Measurements from ENCODE around the gene JAZF1. TPM values are rescaled to one million over a fixed set of nuclear protein-coding genes. Genes with fewer than 3 reads are reported as not detected.

The JAZF1 gene
- total RNA-seq, 1 donor from 2014 or later, result 29.4 TPM

DNA sequence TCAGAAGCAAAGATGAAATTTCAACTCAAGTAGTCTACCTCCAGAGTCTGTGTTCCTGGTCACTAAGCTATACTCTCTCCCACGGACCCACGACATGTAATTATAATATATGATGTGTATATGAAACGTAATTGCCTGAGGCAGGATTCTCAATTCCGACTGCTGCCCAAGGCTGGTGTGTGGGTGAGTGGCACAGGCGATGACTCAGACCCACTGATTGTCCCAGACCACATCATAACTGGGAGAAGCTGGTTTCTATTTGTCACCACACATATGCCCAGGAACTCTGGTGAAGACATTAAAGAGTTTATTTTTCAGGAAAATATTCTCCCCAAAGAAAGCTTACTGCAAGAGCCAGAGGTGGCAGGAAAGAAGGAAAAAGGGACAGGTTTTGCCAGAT, 219.3 kb downstream of the JAZF1 start:
- Histone ChIP-seq H3K4me1 (peaks cover 11% of the 10 kb centered on the region), H3K9me3 (replicated peaks) (no peaks in the 10 kb centered on the region), H3K27ac (replicated peaks) (no peak overlapping the region), H3K4me3 (no peak overlapping the region), H3K36me3 (no peaks in the 10 kb centered on the region), H3K27me3 (ENCODE audit: low read depth) (no peaks in the 10 kb centered on the region)
- intact Hi-C loops (cut with micrococcal nuclease), result no loop called here
- no peak for DNase-seq
- TF ChIP-seq, protein P1, sequence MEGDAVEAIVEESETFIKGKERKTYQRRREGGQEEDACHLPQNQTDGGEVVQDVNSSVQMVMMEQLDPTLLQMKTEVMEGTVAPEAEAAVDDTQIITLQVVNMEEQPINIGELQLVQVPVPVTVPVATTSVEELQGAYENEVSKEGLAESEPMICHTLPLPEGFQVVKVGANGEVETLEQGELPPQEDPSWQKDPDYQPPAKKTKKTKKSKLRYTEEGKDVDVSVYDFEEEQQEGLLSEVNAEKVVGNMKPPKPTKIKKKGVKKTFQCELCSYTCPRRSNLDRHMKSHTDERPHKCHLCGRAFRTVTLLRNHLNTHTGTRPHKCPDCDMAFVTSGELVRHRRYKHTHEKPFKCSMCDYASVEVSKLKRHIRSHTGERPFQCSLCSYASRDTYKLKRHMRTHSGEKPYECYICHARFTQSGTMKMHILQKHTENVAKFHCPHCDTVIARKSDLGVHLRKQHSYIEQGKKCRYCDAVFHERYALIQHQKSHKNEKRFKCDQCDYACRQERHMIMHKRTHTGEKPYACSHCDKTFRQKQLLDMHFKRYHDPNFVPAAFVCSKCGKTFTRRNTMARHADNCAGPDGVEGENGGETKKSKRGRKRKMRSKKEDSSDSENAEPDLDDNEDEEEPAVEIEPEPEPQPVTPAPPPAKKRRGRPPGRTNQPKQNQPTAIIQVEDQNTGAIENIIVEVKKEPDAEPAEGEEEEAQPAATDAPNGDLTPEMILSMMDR (IDR thresholded peaks at IDR 0.05; ENCODE audit: borderline replicate concordance), result no peak

DNA sequence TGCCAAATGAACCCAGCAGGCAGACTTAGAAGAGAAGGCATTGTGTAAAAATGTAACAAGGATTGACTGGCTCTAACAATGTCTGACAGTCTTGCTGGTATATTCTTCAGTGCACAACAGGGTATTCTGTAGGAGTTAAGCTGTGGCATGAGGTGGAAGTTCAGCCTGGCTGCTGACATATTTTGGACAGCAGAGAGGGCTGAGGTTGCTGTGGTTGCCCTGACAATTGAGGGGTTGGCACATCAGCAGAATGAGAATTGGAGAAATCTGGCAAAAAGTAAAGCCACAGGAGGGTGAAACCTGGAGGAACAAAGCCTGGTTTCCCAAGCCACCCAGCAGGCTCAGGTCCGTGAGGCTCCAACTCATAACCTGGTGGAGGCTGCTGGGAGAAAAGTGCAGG, 220.2 kb downstream of the JAZF1 start:
- intact Hi-C loops (cut with micrococcal nuclease), result no loop called here
- H3K36me3 ChIP-seq, result no peaks in the 10 kb centered on the region
- H3K9me3 ChIP-seq (replicated peaks), result no peaks in the 10 kb centered on the region
- no peaks in the 10 kb centered on the region for H3K27me3 ChIP-seq (ENCODE audit: low read depth)
- H3K4me1 ChIP-seq, result peaks cover 7% of the 10 kb centered on the region
- H3K27ac ChIP-seq (replicated peaks), result no peak overlapping the region
- no peak for DNase-seq
- TF ChIP-seq, protein P1 (IDR thresholded peaks at IDR 0.05; ENCODE audit: borderline replicate concordance), result no peak
- H3K4me3 ChIP-seq, result no peak overlapping the region

DNA sequence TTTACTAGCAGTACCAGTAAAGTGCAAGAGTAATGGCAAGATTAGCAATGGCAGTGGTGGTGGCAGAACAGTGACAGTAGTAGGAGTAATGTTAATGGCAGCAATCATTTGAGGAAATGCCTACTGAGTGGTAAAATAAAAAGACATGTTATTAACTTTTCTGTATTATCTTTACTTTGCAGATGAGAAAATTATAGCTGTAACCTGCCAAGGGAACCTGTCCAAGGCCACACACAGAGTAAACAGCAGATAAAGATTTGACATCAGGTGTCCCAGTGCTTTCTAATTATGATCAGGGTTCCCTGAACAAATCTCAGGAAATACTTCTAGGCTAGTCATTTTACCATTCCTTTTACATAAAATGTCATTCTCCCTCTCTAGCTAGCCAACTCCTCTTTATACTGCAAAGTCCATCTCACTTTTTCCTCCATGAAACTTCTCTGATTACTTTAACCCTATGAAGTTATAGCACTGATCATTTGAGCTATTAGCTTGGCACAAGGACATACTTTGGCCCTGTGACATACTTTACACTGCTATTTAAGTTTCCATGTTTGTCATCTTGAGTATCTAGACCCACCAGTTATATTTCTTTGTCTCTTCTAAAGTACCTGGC, 221.6 kb downstream of the JAZF1 start:
- H3K4me3 ChIP-seq, result no peak overlapping the region
- peaks cover 7% of the 10 kb centered on the region for H3K4me1 ChIP-seq
- TF ChIP-seq, protein P1 (IDR thresholded peaks at IDR 0.05; ENCODE audit: borderline replicate concordance), result no peak
- H3K27ac ChIP-seq (replicated peaks), result no peak overlapping the region
- H3K36me3 ChIP-seq, result no peaks in the 10 kb centered on the region
- no peak for DNase-seq
- H3K27me3 ChIP-seq (ENCODE audit: low read depth), result no peaks in the 10 kb centered on the region
- intact Hi-C loops (cut with micrococcal nuclease), result no loop called here
- no peaks in the 10 kb centered on the region for H3K9me3 ChIP-seq (replicated peaks)

DNA sequence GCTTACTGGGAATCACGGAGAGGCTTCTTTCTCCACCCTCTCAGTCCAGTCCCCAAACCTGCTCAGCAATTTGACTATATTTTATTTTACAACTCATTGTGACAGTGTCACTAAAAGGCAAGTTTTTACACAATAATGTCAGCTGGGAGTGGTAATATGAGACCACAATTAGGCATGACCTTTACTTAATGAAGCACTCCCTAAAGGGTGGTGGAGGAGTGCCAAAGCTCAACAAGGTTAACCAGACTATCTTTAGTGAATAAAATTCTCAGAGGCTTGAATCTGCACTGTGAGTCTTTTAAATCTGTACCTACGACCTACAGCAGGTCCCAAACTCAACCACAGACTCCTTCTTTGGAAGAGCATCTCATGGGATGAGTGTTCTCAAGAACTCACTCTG, 225.0 kb downstream of the JAZF1 start:
- intact Hi-C loops (cut with micrococcal nuclease), result no loop called here
- Histone ChIP-seq H3K4me1 (peaks cover 7% of the 10 kb centered on the region), H3K27me3 (ENCODE audit: low read depth) (no peaks in the 10 kb centered on the region), H3K27ac (replicated peaks) (no peak overlapping the region), H3K9me3 (replicated peaks) (no peaks in the 10 kb centered on the region), H3K4me3 (no peak overlapping the region), H3K36me3 (no peaks in the 10 kb centered on the region)
- DNase-seq, result no peak
- TF ChIP-seq, protein P1 (IDR thresholded peaks at IDR 0.05; ENCODE audit: borderline replicate concordance), result no peak

DNA sequence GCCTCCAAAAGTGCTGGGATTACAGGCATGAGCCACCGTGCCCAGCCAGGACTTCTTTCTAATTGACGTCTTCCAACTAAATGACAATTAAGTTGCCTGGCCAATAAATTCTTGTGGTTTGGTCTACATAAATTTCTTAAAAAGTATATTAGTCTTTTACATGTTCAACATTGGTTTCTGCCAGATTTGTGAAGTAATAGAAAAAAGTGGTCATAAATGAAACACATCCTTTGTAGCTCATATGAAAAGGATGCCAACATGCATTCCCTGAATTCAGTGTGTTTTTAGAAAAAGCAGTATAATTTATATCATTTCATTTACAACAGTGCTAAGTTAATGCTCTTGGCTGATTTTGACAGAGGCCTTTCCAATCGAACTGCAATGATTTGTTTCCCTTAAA, 225.6 kb downstream of the JAZF1 start:
- Histone ChIP-seq H3K4me1 (peaks cover 11% of the 10 kb centered on the region), H3K36me3 (no peaks in the 10 kb centered on the region), H3K4me3 (no peak overlapping the region), H3K9me3 (replicated peaks) (no peaks in the 10 kb centered on the region), H3K27me3 (ENCODE audit: low read depth) (no peaks in the 10 kb centered on the region), H3K27ac (replicated peaks) (no peak overlapping the region)
- DNase-seq, result no peak
- intact Hi-C loops (cut with micrococcal nuclease), result no loop called here
- TF ChIP-seq, protein P1 (IDR thresholded peaks at IDR 0.05; ENCODE audit: borderline replicate concordance), result no peak

Measured in left ventricle myocardium inferior (tissue), 1 donor.